ENCODE measurements around the gene PLA2G5. TPM values are rescaled to one million over a fixed set of nuclear protein-coding genes. Genes with fewer than 3 reads are reported as not detected.

The PLA2G5 gene
- total and polyA plus RNA-seq, 2 of the 4 experiments (the other 2 are of a cell fraction) = not detected

DNA sequence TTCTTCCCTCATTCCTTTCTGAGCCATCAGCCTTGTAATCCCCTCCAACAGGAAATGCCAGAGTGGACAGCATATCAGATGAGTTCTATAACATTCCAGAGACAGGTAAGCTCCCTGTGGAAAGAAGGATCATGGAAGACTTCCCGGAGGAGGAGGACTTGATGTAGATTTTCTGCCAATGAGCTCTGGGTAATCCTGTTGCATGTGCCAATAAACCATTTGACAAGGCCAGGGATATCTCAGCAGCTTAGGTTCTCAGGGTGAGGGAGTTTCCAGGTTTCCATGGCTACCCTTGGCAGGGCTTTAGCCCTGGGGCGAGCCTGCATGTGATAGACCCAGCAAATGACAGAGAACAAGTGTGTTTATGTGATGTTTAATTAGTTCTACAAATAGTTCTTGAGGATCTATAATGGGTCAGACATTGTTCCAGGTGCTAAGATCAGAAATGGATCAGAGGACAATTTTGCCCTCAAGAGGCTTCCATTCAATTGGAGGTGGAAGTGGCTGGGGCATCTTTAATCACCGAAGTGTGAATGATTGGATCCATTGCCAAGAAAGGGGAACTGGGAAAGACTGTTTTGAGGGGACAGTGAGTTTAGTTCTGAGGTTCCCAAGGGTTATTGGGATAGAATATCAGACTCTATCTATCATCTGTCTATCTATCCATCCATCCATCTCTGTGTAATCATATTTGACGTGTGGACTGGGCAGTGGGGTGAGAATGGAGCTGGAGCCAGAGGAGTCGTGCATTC, 6.9 kb downstream of the PLA2G5 start:
- Histone ChIP-seq H3K9ac (ENCODE audit: low read depth, low read length) (no peak overlapping the region), H3K9me3 (ENCODE audit: control insufficient read depth, insufficient read depth, low read length) (no peaks in the 10 kb centered on the region; the same call in 1 of the 2 replicates), H3K27me3 (ENCODE audit: control insufficient read depth, insufficient read depth, low read length) (peaks cover 30% of the 10 kb centered on the region), H4K8ac (ENCODE audit: low read depth in 2 of 2, low read length in 2 of 2) (no peak overlapping the region), H3K9me1 (ENCODE audit: insufficient read depth, low read length) (no peaks in the 10 kb centered on the region), H4K20me1 (ENCODE audit: insufficient read depth, low read length) (no peaks in the 10 kb centered on the region), H3K4me2 (ENCODE audit: low read depth, low read length) (no peak overlapping the region), H2BK5ac (ENCODE audit: low read depth, low read length, poor library complexity, severe bottlenecking) (no peak overlapping the region), H3K27ac (ENCODE audit: insufficient read depth, low read length) (no peak overlapping the region), H3K56ac (ENCODE audit: extremely low read depth, insufficient read depth, low read length) (no peak overlapping the region), H2BK120ac (ENCODE audit: low read depth, low read length) (no peak overlapping the region), H2AFZ (replicated peaks; ENCODE audit: low read length, poor library complexity) (no peak overlapping the region), H2BK15ac (ENCODE audit: low read depth, low read length) (no peak overlapping the region), H2BK20ac (ENCODE audit: low read depth, low read length) (no peak overlapping the region), H4K91ac (ENCODE audit: insufficient read depth, low read depth, low read length) (no peak overlapping the region), H3K36me3 (ENCODE audit: control insufficient read depth, insufficient read depth, low read length) (no peaks in the 10 kb centered on the region), H3K4me1 (ENCODE audit: control insufficient read depth, insufficient read depth, low read length) (no peaks in the 10 kb centered on the region), H4K5ac (ENCODE audit: low read depth, low read length) (no peak overlapping the region), H3K18ac (ENCODE audit: low read depth, low read length) (no peak overlapping the region), H3K4me3 (ENCODE audit: insufficient read depth, low read depth, low read length) (no peak overlapping the region), H3K79me1 (ENCODE audit: low read depth in 1 of 2, low read length in 2 of 2) (no peaks in the 10 kb centered on the region), H3K14ac (replicated peaks; ENCODE audit: low read depth, low read length) (no peak overlapping the region), H3K23ac (ENCODE audit: low read depth, low read length) (no peak overlapping the region), H2AK5ac (ENCODE audit: low read depth, low read length) (no peak overlapping the region), H2AK9ac (replicated peaks; ENCODE audit: low read depth, low read length, poor library complexity) (no peak overlapping the region), H3K4ac (ENCODE audit: low read depth, low read length) (no peak overlapping the region)
- no peak for ATAC-seq (ENCODE audit: low read depth)
- intact Hi-C loops (cut with micrococcal nuclease) = no loop called here
- DNase-seq = no peak
- no peak for TF ChIP-seq MXI1 (IDR thresholded peaks at IDR 0.05; ENCODE audit: borderline replicate concordance, low read depth, low read length)
- no peak for TF ChIP-seq RAD21 (IDR thresholded peaks at IDR 0.05; ENCODE audit: low read length)
- TF ChIP-seq RFX5 (IDR thresholded peaks at IDR 0.05; ENCODE audit: low read depth, low read length) = no peak
- TF ChIP-seq POLR2A (IDR thresholded peaks at IDR 0.05; ENCODE audit: low read depth, low read length) = no peak
- no peak for TF ChIP-seq CHD1 (IDR thresholded peaks at IDR 0.05; ENCODE audit: low read depth, low read length)
- no peak for TF ChIP-seq RCOR1 (IDR thresholded peaks at IDR 0.05; ENCODE audit: insufficient replicate concordance, low read length)
- no peak for TF ChIP-seq CTCF (conservative IDR thresholded peaks at IDR 0.05; ENCODE audit: low read depth, low read length)
- no peak for TF ChIP-seq NFE2L2 (IDR thresholded peaks at IDR 0.05; ENCODE audit: low read depth, low read length)
- no peak for TF ChIP-seq MAZ (IDR thresholded peaks at IDR 0.05; ENCODE audit: borderline replicate concordance, low read depth, low read length)
- TF ChIP-seq FOS (IDR thresholded peaks at IDR 0.05; ENCODE audit: low read depth, low read length) = no peak
- no peak for TF ChIP-seq MAFK (IDR thresholded peaks at IDR 0.05; ENCODE audit: low read depth, low read length)
- in situ Hi-C loops (cut with MboI; ENCODE audit: low sequenced_read_pairs) = no loop called here
- no TSS peak for BruUV-seq (replicated peaks)
- dilution Hi-C loops (cut with HindIII; ENCODE audit: low sequenced_read_pairs, unreplicated experiment) = no loop called here
- CTCF ChIA-PET = no interaction called here
- POLR2A ChIA-PET (ENCODE audit: unreplicated experiment) = no interaction called here
- WGBS, 2 experiments (ENCODE audit: extremely low coverage in 2 of 2, insufficient read length in 1 of 2) = 100% methylated on average over 1 of the region's 5 CpGs; no CpG with 5 or more reads in 1 of the 2 experiments

Measured in IMR-90 (cell line).